Measurements from ENCODE around the gene CPM. TPM values are rescaled to one million over a fixed set of nuclear protein-coding genes. Genes with fewer than 3 reads are reported as not detected.
"Not testable (repeated sequence)": the region's sequence is repeated elsewhere in the genome, so short reads cannot be mapped to it uniquely, and the experiment has no call there.

Gene CPM
- polyA plus RNA-seq, 3 donors: 10.7 to 81.3 (median 74.8) TPM

DNA sequence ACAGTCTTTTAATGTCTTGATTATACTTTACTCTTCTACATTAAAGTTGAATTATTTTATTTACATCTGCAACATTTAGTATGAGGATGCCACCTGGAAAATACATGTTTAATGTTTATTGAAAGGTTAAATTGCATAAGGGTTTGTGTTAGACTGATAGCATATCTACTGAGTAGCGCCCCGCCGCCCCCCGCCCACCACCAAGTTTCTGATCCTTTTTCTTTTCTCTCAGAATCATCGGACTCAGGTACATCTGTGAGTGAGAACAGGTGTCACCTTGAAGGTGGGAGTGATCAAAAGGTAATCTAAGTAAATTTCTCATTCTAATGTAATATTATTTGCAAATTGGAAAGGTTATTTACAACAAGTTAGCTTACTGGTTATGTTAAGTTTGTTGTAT lies 108.8 kb downstream of the CPM start:
- 93 to 95% (median 95%) methylated on average over 5 of the region's 5 CpGs for WGBS, 3 donors
- H3K27ac ChIP-seq (ENCODE audit: low read depth, low read length): no peak overlapping the region

DNA sequence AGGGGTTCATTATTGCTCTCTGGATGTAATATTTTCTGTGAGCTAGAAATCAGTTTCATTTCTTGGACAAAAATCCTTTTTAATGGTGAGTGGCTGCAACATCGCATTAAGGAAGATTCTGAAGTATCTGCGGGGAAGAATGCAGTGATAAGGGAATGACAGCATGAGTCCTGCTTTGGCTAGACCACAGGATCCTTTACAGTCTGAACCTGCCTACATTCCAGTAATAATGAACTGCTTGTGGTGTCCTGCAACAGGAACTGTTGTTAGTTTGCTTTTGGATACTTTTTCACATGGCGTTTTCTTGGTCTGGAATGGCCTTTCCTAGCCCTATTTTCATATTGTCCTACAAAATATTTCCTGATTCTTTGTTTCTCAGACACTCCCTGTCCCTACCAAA lies 109.3 kb downstream of the CPM start:
- 84 to 91% (median 88%) methylated on average over 3 of the region's 3 CpGs for WGBS, 3 donors
- H3K27ac ChIP-seq (ENCODE audit: low read depth, low read length): no peak overlapping the region

DNA sequence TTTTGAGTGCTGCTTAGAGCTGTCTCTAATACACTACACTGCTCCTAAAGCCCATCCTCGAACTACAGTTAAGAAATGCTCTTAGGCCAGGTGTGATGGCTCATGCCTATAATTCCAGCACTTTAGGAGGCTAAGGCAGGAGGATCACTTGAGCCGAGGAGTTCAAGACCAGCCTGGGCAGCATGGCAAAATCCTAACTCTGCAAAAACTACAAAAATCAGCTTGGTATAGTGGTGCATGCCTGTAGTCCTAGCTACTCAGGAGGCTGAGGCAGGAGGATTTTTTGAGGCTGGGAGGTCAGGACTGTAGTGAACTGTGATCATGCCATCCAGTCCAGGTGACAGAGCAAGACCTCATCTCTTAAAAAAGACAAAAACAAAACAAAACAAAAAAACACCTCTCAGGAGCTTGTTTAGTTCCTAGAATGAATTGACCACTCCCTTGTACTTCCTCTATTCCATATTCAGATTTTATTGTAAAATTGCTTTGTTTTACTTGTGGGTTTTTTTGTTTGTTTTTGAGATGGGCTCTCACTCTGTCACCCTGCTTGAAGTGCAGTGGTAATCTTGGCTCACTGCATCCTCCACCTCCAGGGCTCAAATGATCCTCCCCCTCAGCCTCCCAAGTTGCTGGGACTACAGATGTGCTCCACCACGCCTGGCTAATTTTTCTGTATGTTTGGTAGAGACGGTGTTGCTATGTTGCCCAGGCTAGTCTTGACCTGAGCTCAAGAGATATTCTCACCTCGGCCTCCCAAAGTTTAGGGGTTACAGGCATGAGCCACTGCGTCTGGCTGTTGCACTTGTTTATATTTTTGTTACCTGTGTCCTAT lies 111.4 kb downstream of the CPM start:
- 92 to 94% (median 93%) methylated on average over 6 of the region's 6 CpGs for WGBS, 3 donors
- H3K27ac ChIP-seq (ENCODE audit: low read depth, low read length): no peak overlapping the region

GRCh38 chr12:68819481-68819880 lies 113.5 kb downstream of the CPM start:
- not testable (repeated sequence) for H3K27ac ChIP-seq (ENCODE audit: low read depth, low read length)
- WGBS, 3 donors: 94 to 95% (median 94%) methylated on average over 13 of the region's 13 CpGs

DNA sequence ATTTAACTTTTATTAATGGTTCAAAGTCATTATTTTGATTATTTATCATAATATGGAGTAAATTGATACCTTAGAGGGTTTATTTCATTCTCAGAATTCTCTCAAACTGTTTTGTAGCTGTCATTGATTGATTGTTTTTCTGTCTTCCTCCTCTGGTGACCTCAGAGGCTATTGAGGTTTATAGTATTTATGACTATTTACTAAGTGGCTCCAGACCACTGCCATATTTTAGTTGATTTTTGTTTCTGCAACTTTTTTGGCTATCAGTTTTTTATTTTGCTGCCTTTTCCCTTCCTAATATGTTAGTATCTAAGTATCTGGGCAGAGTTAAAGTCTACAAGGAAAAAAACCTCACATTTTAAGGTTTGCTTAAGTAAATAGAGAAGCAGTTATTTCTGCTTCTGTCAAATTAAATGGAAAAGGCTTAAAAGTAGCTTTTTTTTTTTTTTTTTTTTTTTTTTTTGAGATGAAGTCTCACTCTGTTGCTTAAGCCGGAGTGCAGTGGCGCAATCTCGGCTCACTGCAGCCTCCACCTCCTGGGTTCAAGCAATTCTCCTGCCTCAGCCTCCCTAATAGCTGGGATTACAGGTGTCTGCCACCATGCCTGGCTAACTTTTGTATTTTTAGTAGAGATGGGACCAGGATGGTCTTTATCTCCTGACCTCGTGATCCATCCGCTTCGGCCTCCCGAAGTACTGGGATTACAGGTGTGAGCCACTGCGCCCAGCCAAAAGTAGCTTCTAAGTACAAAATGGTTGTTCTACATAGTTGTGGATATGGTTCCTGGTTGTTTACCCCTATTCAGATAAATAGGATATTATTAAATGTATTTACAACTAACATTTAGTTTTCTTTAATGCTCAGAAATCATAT lies 116.8 kb downstream of the CPM start:
- H3K27ac ChIP-seq (ENCODE audit: low read depth, low read length): no peak overlapping the region
- WGBS, 3 donors: 95 to 99% (median 96%) methylated on average over 8 of the region's 8 CpGs

GRCh38 chr12:68815232-68815927 lies 117.6 kb downstream of the CPM start:
- 77 to 88% (median 84%) methylated on average over 5 of the region's 5 CpGs for WGBS, 3 donors
- no peak overlapping the region for H3K27ac ChIP-seq (ENCODE audit: low read depth, low read length)

DNA sequence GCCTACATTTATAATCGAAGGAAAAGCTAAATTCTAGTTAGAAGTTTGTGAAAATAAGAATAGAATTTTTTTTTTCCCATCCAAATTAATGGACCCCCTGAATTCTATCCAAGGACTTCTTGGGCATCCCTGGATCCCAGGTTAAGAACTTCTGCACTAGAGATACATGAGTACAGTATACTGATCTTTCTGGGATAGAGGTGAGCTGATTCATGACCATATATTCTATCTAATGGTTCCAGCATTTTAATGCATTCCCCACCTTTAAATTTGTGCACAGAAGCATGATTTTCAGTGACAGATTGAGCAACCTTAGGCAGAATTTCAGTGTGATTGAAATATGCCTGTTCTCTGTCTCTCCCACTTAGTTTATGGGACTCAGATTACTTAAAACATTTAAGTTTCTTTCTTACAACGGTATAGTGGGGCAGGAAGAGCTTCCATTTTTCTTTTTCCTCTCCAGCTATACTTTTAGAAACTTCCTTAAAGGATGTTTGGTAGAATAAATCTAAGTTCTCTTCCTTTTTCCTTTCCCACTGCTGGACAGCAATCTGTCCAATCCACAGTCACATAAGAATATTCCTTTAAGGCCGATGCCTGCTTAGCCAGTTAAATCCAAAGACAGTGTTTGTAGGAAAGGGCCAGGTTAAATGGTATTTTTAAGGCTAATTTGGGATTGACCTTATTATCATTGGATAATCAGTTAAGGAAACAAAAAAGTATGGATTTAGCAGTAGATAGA lies 118.3 kb downstream of the CPM start:
- WGBS, 3 donors: 66 to 82% (median 70%) methylated on average over 3 of the region's 3 CpGs
- no peak overlapping the region for H3K27ac ChIP-seq (ENCODE audit: low read depth, low read length)

DNA sequence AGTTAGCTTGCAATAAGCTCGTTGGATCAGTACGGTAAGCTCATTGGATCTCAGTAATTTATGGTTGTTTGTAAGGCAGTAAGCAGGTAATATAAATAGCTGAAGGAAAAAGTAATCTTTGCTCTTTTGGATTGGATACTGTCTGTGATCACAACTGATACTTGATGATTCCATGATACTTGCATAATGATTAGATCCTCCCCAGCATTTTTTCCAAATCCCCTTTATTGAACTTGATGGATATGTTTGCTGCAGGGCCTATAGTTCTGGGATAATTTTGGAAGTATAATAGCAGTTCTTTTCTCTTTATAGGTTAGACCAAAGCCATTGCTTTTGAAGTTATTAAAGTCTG lies 119.8 kb downstream of the CPM start:
- H3K27ac ChIP-seq (ENCODE audit: low read depth, low read length): no peak overlapping the region
- 73 to 88% (median 82%) methylated on average over 2 of the region's 2 CpGs for WGBS, 3 donors

- H3K27ac ChIP-seq (ENCODE audit: low read depth, low read length): no peak overlapping the region
- 69 to 79% (median 78%) methylated on average over 1 of the region's 1 CpG for WGBS, 3 donors
Measured at GRCh38 chr12:68812553-68813241, 120.3 kb downstream of the CPM start.

DNA sequence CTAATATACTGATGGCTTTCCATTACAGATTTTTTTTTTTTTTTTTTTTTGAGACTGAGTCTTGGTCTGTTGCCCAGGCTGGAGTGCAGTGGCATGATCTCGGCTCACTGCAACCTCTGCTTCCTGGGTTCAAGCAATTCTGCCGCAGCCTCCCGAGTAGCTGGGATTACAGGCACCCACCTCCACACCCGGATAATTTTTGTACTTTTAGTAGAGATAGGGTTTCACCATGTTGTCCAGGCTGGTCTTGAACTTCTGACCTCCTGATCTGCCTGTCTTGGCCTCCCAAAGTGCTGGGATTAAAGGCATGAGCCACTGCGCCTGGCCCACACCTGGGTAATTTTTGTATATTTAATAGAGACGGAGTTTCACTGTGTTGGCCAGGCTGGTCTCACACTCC lies 121.4 kb downstream of the CPM start:
- H3K27ac ChIP-seq (ENCODE audit: low read depth, low read length): not testable (repeated sequence)
- WGBS, 3 donors: 77 to 85% (median 85%) methylated on average over 6 of the region's 6 CpGs

GRCh38 chr12:68810027-68810389 lies 123.0 kb downstream of the CPM start:
- WGBS, 3 donors: 92 to 94% (median 92%) methylated on average over 13 of the region's 13 CpGs
- H3K27ac ChIP-seq (ENCODE audit: low read depth, low read length): not testable (repeated sequence)

GRCh38 chr12:68809190-68810026 lies 123.6 kb downstream of the CPM start:
- 62 to 83% (median 79%) methylated on average over 12 of the region's 12 CpGs for WGBS, 3 donors
- no peak overlapping the region for H3K27ac ChIP-seq (ENCODE audit: low read depth, low read length)

DNA sequence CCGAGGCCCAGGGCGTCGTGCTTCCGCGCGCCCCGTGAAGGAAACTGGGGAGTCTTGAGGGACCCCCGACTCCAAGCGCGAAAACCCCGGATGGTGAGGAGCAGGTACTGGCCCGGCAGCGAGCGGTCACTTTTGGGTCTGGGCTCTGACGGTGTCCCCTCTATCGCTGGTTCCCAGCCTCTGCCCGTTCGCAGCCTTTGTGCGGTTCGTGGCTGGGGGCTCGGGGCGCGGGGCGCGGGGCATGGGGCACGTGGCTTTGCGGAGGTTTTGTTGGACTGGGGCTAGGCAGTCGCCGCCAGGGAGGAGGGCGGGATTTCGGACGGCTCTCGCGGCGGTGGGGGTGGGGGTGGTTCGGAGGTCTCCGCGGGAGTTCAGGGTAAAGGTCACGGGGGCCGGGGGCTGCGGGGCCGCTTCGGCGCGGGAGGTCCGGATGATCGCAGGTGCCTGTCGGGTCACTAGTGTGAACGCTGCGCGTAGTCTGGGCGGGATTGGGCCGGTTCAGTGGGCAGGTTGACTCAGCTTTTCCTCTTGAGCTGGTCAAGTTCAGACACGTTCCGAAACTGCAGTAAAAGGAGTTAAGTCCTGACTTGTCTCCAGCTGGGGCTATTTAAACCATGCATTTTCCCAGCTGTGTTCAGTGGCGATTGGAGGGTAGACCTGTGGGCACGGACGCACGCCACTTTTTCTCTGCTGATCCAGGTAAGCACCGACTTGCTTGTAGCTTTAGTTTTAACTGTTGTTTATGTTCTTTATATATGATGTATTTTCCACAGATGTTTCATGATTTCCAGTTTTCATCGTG lies 124.4 kb downstream of the CPM start:
- 0 to 1% (median 0%) methylated on average over 50 to 61 of the region's 61 CpGs for WGBS, 3 donors
- peak overlapping the region; percentile 79 for H3K27ac ChIP-seq (ENCODE audit: low read depth, low read length)

DNA sequence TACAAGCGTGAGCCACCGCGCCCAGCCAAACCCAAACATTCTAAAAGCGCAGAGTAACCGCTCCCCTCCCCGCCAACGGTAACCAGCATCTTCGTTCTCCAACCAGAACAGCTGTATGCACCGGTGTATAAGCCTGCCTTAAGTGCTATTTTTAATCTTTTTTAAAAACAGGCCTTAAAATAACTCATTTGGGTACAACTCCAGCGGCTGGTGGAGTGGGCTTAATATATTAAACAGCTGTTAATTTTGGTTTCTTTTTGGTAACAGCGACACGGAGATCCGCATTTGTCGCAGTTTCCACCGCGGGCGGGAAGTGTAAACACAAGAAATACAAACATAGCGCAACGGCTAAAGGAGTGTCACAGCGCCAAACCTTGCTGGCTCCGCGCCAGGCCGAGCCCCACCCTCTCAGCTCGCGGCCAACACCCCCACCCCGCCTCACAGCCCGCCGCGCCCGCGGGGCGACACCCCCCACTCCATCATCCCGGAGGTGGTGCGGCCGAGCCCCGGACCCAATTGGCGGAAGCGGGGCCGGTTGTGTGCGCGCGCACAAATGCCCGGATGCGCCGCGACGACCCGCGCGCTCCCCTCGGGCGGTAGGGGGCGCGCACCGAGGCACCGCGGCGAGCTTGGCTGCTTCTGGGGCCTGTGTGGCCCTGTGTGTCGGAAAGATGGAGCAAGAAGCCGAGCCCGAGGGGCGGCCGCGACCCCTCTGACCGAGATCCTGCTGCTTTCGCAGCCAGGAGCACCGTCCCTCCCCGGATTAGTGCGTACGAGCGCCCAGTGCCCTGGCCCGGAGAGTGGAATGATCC lies 125.2 kb downstream of the CPM start, which contains the start of gene MDM2:
MDM2 (plus strand) TSS at position 602 of the 812 bp plus-strand sequence. CDS start 301 bp downstream, outside the sequence.
- WGBS, 3 donors: 0 to 1% (median 0%) methylated on average over 67 to 72 of the region's 72 CpGs
- H3K27ac ChIP-seq (ENCODE audit: low read depth, low read length): peak within 1 kb of the TSS; percentile 79

GRCh38 chr12:68807274-68807575 lies 125.7 kb downstream of the CPM start:
- H3K27ac ChIP-seq (ENCODE audit: low read depth, low read length): not testable (repeated sequence)
- 12 to 16% (median 13%) methylated on average over 10 of the region's 10 CpGs for WGBS, 3 donors

All from adipose tissue (tissue), 3 donors.